Measurements from ENCODE around the gene EXOC3L1.

- TF ChIP-seq POLR2AphosphoS5 (IDR thresholded peaks at IDR 0.05) (no peak), CTCF (IDR thresholded peaks at IDR 0.05) (no peak)
These were observed 38.4 kb downstream of the EXOC3L1 start for GRCh38 chr16:67151431-67152097.
